Mesothelial cell of epicardium (in vitro differentiated cells): ENCODE data around the gene SMOC1. TPM values are rescaled to one million over a fixed set of nuclear protein-coding genes. Genes with fewer than 3 reads are reported as not detected.

Experiments used
- total RNA-seq: library from RNA; stranded (reverse); gene quantifications from 3 replicates; pipeline ENCODE4 v1.2.1, GENCODE V29; 2021

SMOC1 gene
- total RNA-seq, 1 donor from 2014 or later, result 1.5 TPM

Other genes starting within 250 kb of the SMOC1 start
- gene SRSF5, start 112.3 kb upstream of the SMOC1 start, total RNA-seq, result 533 to 567 TPM (median 547 TPM) in 3 replicates
- gene SLC10A1, start 82.2 kb upstream of the SMOC1 start, total RNA-seq, result not detected in 3 replicates